H1 (cell line): Measurements from ENCODE around the gene UCP2.

ENCODE experiments used
- EP300 ChIP-seq, 2 experiments: IDR thresholded peaks; 1 replicate in 1 of 2; 2 replicates in 1 of 2; pipeline ENCODE4 v1.6.1; 2011 to 2012; ENCODE audit warnings: low read depth in 2 of 2, low read length in 2 of 2, mild to moderate bottlenecking in 2 of 2, borderline replicate concordance in 1 of 2, inconsistent platforms in 1 of 2, moderate library complexity in 1 of 2
- JUND ChIP-seq: IDR thresholded peaks from 2 replicates; pipeline ENCODE4 v1.6.1; 2011; ENCODE audit warnings: mild to moderate bottlenecking, improper control_type of control experiment, low read length
- TF ChIP-seq, protein P1 (sequence below), 3 experiments: IDR thresholded peaks; 1 replicate in 2 of 3; 2 replicates in 1 of 3; pipeline versions ENCODE4 v1.5.1 to v1.6.1; 2011; ENCODE audit warnings: low read length in 3 of 3, mild to moderate bottlenecking in 3 of 3, inconsistent platforms in 2 of 3, low read depth in 1 of 3, moderate library complexity in 1 of 3; ENCODE audit not compliant: insufficient read depth in 1 of 3; ENCODE audit errors: control extremely low read depth in 1 of 3

DNA sequence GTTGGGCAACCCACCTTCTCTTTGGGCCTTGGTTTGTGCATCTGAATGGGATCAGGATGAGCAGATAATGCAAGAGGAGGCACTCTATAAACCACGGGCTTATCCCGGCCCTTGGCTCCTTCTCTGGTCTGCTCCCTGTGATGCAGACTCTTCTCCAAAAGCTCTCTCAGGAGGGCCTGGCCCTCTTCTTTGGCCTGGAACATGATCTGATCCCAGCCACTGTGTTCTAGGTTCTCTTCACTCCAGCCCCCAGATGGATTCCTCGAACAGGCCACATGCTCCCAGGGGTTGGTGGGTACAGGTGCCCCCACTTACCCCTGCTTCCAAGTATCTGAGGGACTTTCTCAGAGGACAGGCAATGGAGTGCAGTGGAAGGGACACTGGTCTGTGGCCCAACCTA is 35.0 kb upstream of the UCP2 start:
- TF ChIP-seq, protein P1, sequence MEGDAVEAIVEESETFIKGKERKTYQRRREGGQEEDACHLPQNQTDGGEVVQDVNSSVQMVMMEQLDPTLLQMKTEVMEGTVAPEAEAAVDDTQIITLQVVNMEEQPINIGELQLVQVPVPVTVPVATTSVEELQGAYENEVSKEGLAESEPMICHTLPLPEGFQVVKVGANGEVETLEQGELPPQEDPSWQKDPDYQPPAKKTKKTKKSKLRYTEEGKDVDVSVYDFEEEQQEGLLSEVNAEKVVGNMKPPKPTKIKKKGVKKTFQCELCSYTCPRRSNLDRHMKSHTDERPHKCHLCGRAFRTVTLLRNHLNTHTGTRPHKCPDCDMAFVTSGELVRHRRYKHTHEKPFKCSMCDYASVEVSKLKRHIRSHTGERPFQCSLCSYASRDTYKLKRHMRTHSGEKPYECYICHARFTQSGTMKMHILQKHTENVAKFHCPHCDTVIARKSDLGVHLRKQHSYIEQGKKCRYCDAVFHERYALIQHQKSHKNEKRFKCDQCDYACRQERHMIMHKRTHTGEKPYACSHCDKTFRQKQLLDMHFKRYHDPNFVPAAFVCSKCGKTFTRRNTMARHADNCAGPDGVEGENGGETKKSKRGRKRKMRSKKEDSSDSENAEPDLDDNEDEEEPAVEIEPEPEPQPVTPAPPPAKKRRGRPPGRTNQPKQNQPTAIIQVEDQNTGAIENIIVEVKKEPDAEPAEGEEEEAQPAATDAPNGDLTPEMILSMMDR (IDR thresholded peaks at IDR 0.05; ENCODE audit: control extremely low read depth in 1 of 3, insufficient read depth in 1 of 3, low read depth in 1 of 3, low read length in 3 of 3) = no peak
- TF ChIP-seq EP300 (IDR thresholded peaks at IDR 0.05; ENCODE audit: borderline replicate concordance in 1 of 2, low read depth in 2 of 2, low read length in 2 of 2) (no peak), JUND (no peak)
